Cerebellar nuclear complex (tissue), 1 donor: ENCODE measurements around the gene CGNL1.

ENCODE experiments used
- DNase-seq, 2 experiments: peaks; one replicate each; lab custom pipeline; 2025; lab: John Stamatoyannopoulos, UW

Gene CGNL1

GRCh38 chr15:57496946-57497869 lies 120.9 kb downstream of the CGNL1 start:
- DNase-seq = no peak

GRCh38 chr15:57500256-57500655 lies 124.0 kb downstream of the CGNL1 start:
- DNase-seq = no peak

- DNase-seq = no peak
Observed at GRCh38 chr15:57500979-57501576, 124.8 kb downstream of the CGNL1 start.

GRCh38 chr15:57502116-57502515 lies 125.8 kb downstream of the CGNL1 start:
- DNase-seq = no peak

GRCh38 chr15:57503051-57503702 lies 126.9 kb downstream of the CGNL1 start:
- no peak for DNase-seq

- no peak for DNase-seq
Observed at GRCh38 chr15:57503911-57504598, 127.8 kb downstream of the CGNL1 start.

GRCh38 chr15:57504599-57504940 lies 128.3 kb downstream of the CGNL1 start:
- no peak for DNase-seq

- no peak for DNase-seq
Observed at GRCh38 chr15:57505056-57505715, 128.9 kb downstream of the CGNL1 start.

- DNase-seq = no peak
Observed at GRCh38 chr15:57505949-57506391, 129.7 kb downstream of the CGNL1 start.

- no peak for DNase-seq
Observed at GRCh38 chr15:57506422-57506821, 130.1 kb downstream of the CGNL1 start.

GRCh38 chr15:57507111-57507510 lies 130.8 kb downstream of the CGNL1 start:
- DNase-seq = no peak

- no peak for DNase-seq
Observed at GRCh38 chr15:57509126-57509525, 132.8 kb downstream of the CGNL1 start.

- DNase-seq = no peak
Observed at GRCh38 chr15:57509965-57510364, 133.7 kb downstream of the CGNL1 start.

- DNase-seq = no peak
Observed at GRCh38 chr15:57510647-57511046, 134.3 kb downstream of the CGNL1 start.

GRCh38 chr15:57516327-57517029 lies 140.2 kb downstream of the CGNL1 start:
- DNase-seq = no peak

- no peak for DNase-seq
Observed at GRCh38 chr15:57517030-57517671, 140.8 kb downstream of the CGNL1 start.

GRCh38 chr15:57518779-57519405 lies 142.6 kb downstream of the CGNL1 start:
- no peak for DNase-seq

- DNase-seq = no peak
Observed at GRCh38 chr15:57519806-57520205, 143.5 kb downstream of the CGNL1 start.

- no peak for DNase-seq
Observed at GRCh38 chr15:57521503-57521902, 145.2 kb downstream of the CGNL1 start.

- no peak for DNase-seq
Observed at GRCh38 chr15:57522148-57522547, 145.8 kb downstream of the CGNL1 start.
